NOMO-1 (cell line): ENCODE results near the gene KLK15.

Experiments used
- DNase-seq, 2 experiments: peaks; one replicate each; lab custom pipeline; 2025; ENCODE audit not compliant: unreplicated experiment in 2 of 2; lab: John Stamatoyannopoulos, UW

The KLK15 gene

GRCh38 chr19:50843701-50844221, 10.4 kb upstream of the KLK15 start:
- no peak for DNase-seq

GRCh38 chr19:50843205-50843604, 9.8 kb upstream of the KLK15 start:
- DNase-seq = no peak

GRCh38 chr19:50842130-50842529, 8.8 kb upstream of the KLK15 start:
- DNase-seq = no peak

- no peak for DNase-seq
Measured at GRCh38 chr19:50839712-50840655, 6.6 kb upstream of the KLK15 start.

GRCh38 chr19:50838239-50838638, 4.9 kb upstream of the KLK15 start:
- peak in 1 of 2 experiments; percentile 16 for DNase-seq

- no peak for DNase-seq
Measured at GRCh38 chr19:50837300-50837699, 3.9 kb upstream of the KLK15 start.

GRCh38 chr19:50836543-50837195, 3.3 kb upstream of the KLK15 start:
- DNase-seq = no peak

- peak; percentile 50 to 71 for DNase-seq
Measured at GRCh38 chr19:50835785-50836542, 2.6 kb upstream of the KLK15 start.

GRCh38 chr19:50835103-50835784, 1.9 kb upstream of the KLK15 start:
- DNase-seq = no peak

GRCh38 chr19:50833802-50834167, 411 bp upstream of the KLK15 start:
- DNase-seq = no peak

GRCh38 chr19:50832666-50833065, 708 bp downstream of the KLK15 start:
- no peak for DNase-seq

GRCh38 chr19:50831026-50831396, 2.4 kb downstream of the KLK15 start:
- no peak for DNase-seq

GRCh38 chr19:50830266-50831025, 2.9 kb downstream of the KLK15 start:
- no peak for DNase-seq

GRCh38 chr19:50829801-50830200, 3.6 kb downstream of the KLK15 start:
- no peak for DNase-seq

- no peak for DNase-seq
Measured at GRCh38 chr19:50827476-50827875, 5.9 kb downstream of the KLK15 start.

- DNase-seq = no peak
Measured at GRCh38 chr19:50826492-50827240, 6.7 kb downstream of the KLK15 start.

- no peak for DNase-seq
Measured at GRCh38 chr19:50823389-50824042, 9.9 kb downstream of the KLK15 start, which contains the start of gene KLK1. Gene KLK1 (minus strand): TSS chr19:50823787. CDS start chr19:50823748, 39 bp downstream.

- no peak for DNase-seq
Measured at GRCh38 chr19:50822661-50823208, 10.6 kb downstream of the KLK15 start.
